ENCODE results near the gene CCDC78. TPM values are rescaled to one million over a fixed set of nuclear protein-coding genes. Genes with fewer than 3 reads are reported as not detected.

The CCDC78 gene
- total and polyA plus RNA-seq, 2 experiments from 2014 or later, result 10.5 to 12.6 TPM

- H3K4me3 ChIP-seq, result no peak overlapping the region
Measured at GRCh38 chr16:718922-719321, 7.3 kb downstream of the CCDC78 start.

More at GRCh38 chr16:718922-719321, 7.3 kb downstream of the CCDC78 start:
- H3K36me3 ChIP-seq (ENCODE audit: insufficient read depth), result no peaks in the 10 kb centered on the region
- H4K20me1 ChIP-seq (replicated peaks; ENCODE audit: insufficient read depth), result no peaks in the 10 kb centered on the region
- H3K79me2 ChIP-seq (replicated peaks; ENCODE audit: insufficient read depth), result no peaks in the 10 kb centered on the region
- no peak for DNase-seq (ENCODE audit: low spot score)
- Mint-ChIP-seq H3K36me3 (ENCODE audit: low read depth) (no peaks in the 10 kb centered on the region), H3K4me3 (peak overlapping the region; percentile 51), H3K4me1 (peaks cover 13% of the 10 kb centered on the region; the same call in 2 of the 3 replicates), H3K27ac (0 out of 2 replicates have a peak overlapping the region, but pooled peaks have one; percentile 38), H3K9me3 (no peaks in the 10 kb centered on the region), H3K27me3 (ENCODE audit: insufficient read depth, low read depth, poor library complexity) (peaks cover 31% of the 10 kb centered on the region)
- no peak for ATAC-seq
- no peaks in the 10 kb centered on the region for H3K9me2 ChIP-seq (ENCODE audit: insufficient read depth)
- no peak overlapping the region for H3K27ac ChIP-seq (ENCODE audit: low read depth)
- TF ChIP-seq CREB1 (CRISPR knock-in tag; IDR thresholded peaks at IDR 0.05; ENCODE audit: low read depth), result no peak
- TF ChIP-seq STAT1 (IDR thresholded peaks at IDR 0.05; ENCODE audit: unreplicated experiment), result no peak
- TF ChIP-seq CTCF (conservative IDR thresholded peaks at IDR 0.05; ENCODE audit: low read depth in 2 of 2), result no peak
- TF ChIP-seq ETS1 (IDR thresholded peaks at IDR 0.05), result no peak
- TF ChIP-seq EZH2 (IDR thresholded peaks at IDR 0.05; ENCODE audit: low read depth, unreplicated experiment), result no peak
- no peak for TF ChIP-seq REST (IDR thresholded peaks at IDR 0.05; ENCODE audit: unreplicated experiment)
- H3K4me1 ChIP-seq (ENCODE audit: insufficient read depth), result peaks cover 12% of the 10 kb centered on the region; the same call in 1 of the 2 replicates
- H3K27me3 ChIP-seq (ENCODE audit: insufficient read depth), result peaks cover 34% of the 10 kb centered on the region
- no peak overlapping the region for H3K4me2 ChIP-seq
- H2AFZ ChIP-seq, result no peak overlapping the region
- H3F3A ChIP-seq (replicated peaks; ENCODE audit: low read depth), result no peaks in the 10 kb centered on the region

All from GM23338 (cell line).